HG03469 (cell line): ENCODE measurements around the gene EMP2.
"Not testable (repeated sequence)": the region's sequence is repeated elsewhere in the genome, so short reads cannot be mapped to it uniquely, and the experiment has no call there.

Source experiments
- ATAC-seq: cut with Tn5 transposase; IDR thresholded peaks from one replicate; pipeline ENCODE4 v1.9.1; 2021; ENCODE audit warnings: mild to moderate bottlenecking, moderate library complexity, moderate number of reproducible peaks; ENCODE audit not compliant: unreplicated experiment

Gene EMP2

DNA sequence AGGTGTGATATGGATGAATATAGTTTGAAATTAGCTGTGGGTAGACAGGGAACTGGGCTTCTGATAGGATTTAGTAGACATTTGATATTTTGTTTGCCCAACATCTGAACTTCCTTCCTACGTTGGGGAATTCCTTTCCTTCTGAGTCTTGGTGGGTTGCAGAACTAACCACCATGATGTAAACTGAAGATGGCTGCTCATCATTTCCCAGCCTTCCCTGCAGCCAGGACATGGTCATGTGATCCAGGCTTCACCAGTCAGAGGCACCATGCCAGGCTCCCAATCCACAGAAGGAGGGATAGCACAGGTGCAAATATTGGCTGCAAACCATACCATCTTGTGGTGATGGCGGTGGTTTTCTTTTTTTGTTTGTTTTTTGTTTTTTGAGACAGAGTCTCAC lies 57.4 kb downstream of the EMP2 start:
- no peak for ATAC-seq

DNA sequence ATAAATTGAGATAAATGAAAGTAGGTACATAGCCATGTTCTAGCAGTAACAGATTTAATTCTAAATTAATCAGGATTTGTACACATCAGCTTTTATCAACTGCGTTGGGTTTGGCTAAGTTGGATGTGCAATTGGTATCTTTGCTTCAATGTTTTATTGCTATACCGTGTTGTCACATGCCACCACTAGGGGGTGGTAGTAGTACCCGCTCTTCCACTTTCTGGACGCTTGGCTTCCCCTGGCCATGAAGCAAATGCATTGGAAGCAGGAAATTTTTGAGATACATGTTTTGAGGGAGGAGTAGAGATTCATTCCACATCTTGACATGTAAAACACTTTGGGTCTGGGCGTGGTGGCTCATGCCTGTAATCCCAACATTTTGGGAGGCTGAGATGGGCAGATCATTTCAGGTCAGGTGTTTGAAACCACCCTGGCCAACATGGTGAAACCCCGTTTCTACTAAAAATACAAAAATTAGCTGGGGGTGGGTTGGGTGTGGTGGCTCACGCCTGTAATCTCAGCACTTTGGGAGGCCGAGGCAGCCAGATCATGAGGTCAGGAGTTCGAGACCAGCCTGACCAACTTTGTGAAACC lies 58.6 kb downstream of the EMP2 start:
- ATAC-seq: no peak

- no peak for ATAC-seq
These were observed 59.4 kb downstream of the EMP2 start for GRCh38 chr16:10520869-10521578.

DNA sequence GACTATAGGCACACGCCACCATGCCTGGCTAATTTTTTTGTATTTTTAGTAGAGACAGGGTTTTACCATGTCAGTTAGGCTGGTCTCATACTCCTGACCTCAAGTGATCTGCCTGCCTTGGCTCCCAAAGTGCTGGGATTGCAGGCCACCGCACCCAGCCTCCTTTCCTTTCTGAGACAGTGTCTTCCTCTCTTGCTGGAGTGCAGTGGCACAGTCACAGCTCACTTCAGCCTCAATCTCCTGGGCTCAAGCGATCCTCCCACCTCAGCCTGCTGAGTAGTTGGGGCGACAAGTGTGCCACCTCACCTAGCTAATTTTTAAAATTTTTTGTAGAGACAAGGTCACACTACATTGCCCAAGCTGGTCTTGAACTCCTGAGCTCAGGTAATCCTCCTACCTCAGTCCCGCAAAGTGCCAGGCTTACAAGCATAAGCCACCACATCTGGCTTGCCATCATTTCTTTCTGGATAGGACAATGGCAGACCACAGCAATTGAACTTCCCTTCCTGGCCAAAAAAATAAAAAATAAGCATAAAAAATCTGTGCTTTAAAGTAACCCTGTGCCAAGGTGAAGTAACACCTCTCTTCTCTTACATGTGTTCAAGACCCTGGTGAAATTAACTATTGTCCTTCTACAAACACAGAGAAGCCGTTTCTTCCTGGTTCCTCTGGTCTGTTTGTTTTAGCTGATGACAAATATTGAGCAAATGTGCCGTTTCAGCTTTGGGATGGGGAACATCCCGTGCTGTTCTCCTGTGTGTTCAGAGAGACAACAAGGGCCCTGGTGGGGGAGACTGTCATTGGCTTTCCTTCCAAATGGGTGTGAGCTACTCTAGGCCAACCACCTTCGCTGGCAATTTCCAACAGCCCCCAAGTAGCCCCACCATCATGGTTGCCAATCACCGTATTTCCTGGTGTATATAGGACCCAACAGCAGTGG lies 60.2 kb downstream of the EMP2 start:
- no peak for ATAC-seq

GRCh38 chr16:10519297-10519696 lies 61.1 kb downstream of the EMP2 start:
- no peak for ATAC-seq

- no peak for ATAC-seq
These were observed 61.8 kb downstream of the EMP2 start for GRCh38 chr16:10518479-10519041.

DNA sequence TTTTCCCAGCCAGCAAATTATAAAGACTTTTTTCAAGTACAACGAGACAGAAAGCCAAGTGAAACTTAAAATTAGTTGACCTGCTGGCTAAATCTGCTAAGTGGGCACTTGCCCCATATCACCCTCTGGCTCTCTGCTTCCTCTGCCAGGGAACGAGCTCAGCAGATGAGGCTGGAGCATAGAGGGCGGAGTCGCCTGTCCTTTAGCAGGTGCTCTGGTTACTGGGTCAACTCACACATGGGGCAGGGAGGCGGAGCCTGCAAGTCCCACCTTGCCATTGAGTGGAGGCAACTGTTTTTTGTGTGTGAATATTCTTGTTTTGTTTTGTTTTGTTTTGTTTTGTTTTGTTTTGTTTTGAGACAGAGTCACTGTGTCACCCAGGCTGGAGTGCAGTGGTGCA lies 62.5 kb downstream of the EMP2 start:
- ATAC-seq: no peak

- no peak for ATAC-seq
These were observed 65.9 kb downstream of the EMP2 start for GRCh38 chr16:10514369-10515055.

DNA sequence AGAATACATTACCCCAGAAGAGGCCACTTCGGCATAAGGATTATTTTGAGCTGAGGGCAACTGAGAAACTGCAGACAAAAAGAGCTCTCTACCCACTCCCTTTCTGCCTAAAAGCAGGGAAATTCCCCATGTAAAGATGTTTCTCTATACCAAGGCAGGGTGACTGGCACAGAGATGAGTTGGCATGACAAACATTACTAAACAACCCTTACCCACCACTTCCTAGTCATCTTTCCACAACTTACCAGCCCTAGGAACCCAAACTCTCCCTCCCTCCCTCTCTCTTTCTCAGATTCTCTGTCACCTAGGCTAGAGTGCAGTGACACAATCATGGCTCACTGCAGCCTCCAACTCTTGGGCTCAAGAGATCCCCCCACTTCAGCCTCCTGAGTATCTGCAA lies 68.6 kb downstream of the EMP2 start:
- no peak for ATAC-seq

DNA sequence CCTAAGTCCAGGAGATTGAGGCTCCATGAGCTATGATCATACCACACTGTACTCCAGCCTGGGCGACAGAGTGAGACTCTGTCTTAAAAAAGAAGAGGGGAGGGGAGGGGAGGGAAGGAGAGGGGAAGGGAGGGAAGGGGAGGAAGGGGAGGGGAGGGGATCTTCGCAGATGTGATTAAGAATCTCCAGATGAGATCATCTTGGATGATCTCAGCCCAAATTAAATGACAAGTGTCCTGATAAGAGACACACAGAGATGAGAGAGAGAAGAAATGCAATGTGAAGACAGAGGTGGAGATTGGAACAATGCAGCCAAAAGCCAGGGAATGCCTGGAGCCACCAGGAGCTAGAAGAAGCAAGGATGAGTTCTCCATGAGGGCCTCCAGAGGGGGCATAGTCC lies 70.1 kb downstream of the EMP2 start:
- ATAC-seq: no peak

GRCh38 chr16:10509534-10510025 lies 70.8 kb downstream of the EMP2 start:
- peak; percentile 56 for ATAC-seq

DNA sequence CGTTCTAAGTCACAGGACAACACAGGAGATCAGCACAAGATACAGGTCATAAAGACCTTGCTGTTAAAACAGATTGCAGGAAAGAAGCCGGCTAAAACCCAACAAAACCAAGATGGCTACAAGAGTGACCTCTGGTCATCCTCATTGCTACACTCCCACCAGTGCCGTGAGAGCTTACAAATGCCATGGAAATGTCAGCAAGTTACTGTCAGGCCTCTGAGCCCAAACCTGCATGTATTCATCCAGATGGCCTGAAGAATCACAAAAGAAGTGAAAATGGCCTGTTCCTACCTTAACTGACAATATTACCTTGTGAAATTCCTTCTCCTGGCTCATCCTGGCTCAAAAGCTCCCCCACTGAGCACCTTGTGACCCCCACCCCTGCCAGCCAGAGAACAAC lies 75.1 kb downstream of the EMP2 start:
- not testable (repeated sequence) for ATAC-seq

GRCh38 chr16:10504404-10504885 lies 76.0 kb downstream of the EMP2 start:
- ATAC-seq: no peak

DNA sequence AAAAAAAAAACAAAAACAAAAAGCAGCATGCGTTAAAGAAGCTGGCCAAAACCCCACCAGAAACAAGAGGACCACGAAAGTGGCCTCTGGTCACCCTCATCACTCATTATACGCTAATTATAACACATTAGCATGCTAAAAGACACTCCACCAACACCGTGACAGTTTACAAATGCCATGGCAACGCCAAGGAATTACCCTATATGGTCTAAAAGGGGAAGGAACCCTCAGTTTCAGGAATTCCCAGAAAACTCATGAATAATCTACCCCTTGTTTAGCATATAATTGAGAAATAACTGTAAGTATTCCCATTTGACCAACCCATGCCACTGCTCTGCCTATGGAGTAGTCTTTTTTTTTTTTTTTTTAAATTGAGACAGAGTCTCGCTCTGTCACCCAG lies 77.6 kb downstream of the EMP2 start:
- no peak for ATAC-seq

- ATAC-seq: no peak
These were observed 79.3 kb downstream of the EMP2 start for GRCh38 chr16:10501016-10501607.

GRCh38 chr16:10500582-10500981 lies 79.8 kb downstream of the EMP2 start:
- no peak for ATAC-seq

- ATAC-seq: no peak
These were observed 83.0 kb downstream of the EMP2 start for GRCh38 chr16:10497132-10498101.

- no peak for ATAC-seq
These were observed 85.4 kb downstream of the EMP2 start for GRCh38 chr16:10495031-10495345.
